ENCODE data around the gene USPL1.

DNA sequence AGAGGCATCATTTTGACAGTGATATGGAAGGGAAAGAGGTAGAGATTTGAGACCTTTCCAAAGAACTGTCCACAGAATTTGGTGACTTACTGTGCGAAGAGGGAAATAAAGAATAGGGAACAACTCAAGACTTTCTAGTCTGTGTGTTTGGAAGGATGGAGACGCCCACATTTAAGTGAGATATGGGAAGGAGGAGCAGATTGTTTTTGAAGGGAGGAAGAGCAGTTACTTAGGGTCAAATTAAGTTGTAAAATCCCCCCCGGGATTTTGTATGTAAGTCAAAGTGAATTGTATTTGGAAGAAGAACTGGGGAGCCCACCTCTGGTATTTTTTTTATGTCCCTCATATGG is 1.2 kb downstream of the USPL1 start:
- TF ChIP-seq, protein P1, sequence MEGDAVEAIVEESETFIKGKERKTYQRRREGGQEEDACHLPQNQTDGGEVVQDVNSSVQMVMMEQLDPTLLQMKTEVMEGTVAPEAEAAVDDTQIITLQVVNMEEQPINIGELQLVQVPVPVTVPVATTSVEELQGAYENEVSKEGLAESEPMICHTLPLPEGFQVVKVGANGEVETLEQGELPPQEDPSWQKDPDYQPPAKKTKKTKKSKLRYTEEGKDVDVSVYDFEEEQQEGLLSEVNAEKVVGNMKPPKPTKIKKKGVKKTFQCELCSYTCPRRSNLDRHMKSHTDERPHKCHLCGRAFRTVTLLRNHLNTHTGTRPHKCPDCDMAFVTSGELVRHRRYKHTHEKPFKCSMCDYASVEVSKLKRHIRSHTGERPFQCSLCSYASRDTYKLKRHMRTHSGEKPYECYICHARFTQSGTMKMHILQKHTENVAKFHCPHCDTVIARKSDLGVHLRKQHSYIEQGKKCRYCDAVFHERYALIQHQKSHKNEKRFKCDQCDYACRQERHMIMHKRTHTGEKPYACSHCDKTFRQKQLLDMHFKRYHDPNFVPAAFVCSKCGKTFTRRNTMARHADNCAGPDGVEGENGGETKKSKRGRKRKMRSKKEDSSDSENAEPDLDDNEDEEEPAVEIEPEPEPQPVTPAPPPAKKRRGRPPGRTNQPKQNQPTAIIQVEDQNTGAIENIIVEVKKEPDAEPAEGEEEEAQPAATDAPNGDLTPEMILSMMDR (IDR thresholded peaks at IDR 0.05) = no peak
- no peak for TF ChIP-seq POLR2A (IDR thresholded peaks at IDR 0.05)

Measured in esophagus squamous epithelium (tissue), 4 donors.